Measurements from ENCODE around the gene SEZ6L2. TPM values are rescaled to one million over a fixed set of nuclear protein-coding genes. Genes with fewer than 3 reads are reported as not detected.
A peak's percentile ranks its signal among the peaks of the same experiment; 100 is the strongest.

Gene SEZ6L2
- total and polyA plus RNA-seq, 9 of the 15 experiments (the other 6 are each of a cell fraction or from before 2014, with no cell fraction given): 0.10 to 2.1 (median 0.72) TPM

DNA sequence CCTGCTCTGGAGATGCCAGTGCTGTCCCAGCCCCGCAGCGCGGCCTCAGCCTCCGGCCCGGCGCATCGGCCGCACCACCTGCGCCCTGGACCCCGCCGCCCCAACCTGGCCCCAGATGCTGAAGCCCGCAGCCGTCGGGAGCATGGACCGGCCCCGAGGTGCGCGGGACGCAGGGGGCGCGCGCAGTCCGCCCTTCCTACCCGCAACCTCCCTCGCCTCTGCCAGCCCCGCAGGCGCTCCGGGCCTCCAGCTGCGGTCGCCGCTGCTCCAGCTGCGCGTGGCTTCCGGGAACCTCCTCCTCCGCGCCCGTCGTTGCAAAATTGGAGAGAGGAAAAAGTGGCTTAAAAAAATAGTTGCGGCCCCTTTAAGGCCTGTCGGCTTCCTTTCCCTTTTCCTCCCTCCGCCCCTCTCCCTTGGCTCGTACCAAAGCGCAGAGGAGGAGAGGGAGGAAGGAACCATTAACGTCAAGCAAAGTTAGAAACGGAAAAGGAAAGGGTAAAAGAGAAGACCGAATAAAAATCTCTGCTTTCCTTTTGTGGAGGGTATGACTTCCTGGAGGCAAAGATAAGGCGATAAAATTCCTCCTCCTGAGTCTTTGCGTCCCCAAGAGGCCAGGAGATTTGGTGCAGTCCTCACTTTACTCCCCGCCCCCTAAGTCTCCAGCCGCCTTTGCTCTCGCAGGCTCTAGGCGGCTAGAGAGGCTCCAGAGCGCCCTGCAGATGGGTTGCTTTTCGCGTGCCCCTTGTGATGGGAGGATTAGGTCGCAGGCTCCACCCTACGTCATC lies 36.3 kb downstream of the SEZ6L2 start, which contains the start of gene CDIPT (continued):
- TF ChIP-seq ATF6 (CRISPR knock-in tag; IDR thresholded peaks at IDR 0.05) (no peak), HMG20A (CRISPR knock-in tag; conservative IDR thresholded peaks at IDR 0.05) (no peak), HDAC3 (IDR thresholded peaks at IDR 0.05; ENCODE audit: borderline replicate concordance, partially characterized antibody) (no peak), ELF2 (CRISPR knock-in tag; IDR thresholded peaks at IDR 0.05) (no peak), KDM1A (IDR thresholded peaks at IDR 0.05) (peak in 1 of 2 experiments; percentile 83; a peak in 3 of 4 replicates), MNT (conservative IDR thresholded peaks at IDR 0.05) (peak; percentile 73 to 87), TEAD1 (CRISPR knock-in tag; IDR thresholded peaks at IDR 0.05) (no peak), ZBTB8A (IDR thresholded peaks at IDR 0.05; ENCODE audit: partially characterized antibody) (no peak), UBTF (IDR thresholded peaks at IDR 0.05; ENCODE audit: borderline replicate concordance in 1 of 2, low read depth in 2 of 2, low read length in 2 of 2) (no peak; a peak in 2 of 4 replicates), ZNF830 (CRISPR knock-in tag; IDR thresholded peaks at IDR 0.05) (no peak), ZBTB12 (CRISPR knock-in tag; IDR thresholded peaks at IDR 0.05) (peak; percentile 69; the same call in 1 of the 2 replicates), ZNF444 (CRISPR knock-in tag; IDR thresholded peaks at IDR 0.05) (no peak), SUPT5H (IDR thresholded peaks at IDR 0.05) (no peak), ZNF583 (CRISPR knock-in tag; IDR thresholded peaks at IDR 0.05) (no peak), CHD2 (IDR thresholded peaks at IDR 0.05; ENCODE audit: low read depth, low read length) (no peak), PHB2 (IDR thresholded peaks at IDR 0.05; ENCODE audit: low read depth) (peak; percentile 22; the same call in 1 of the 2 replicates)
- TF ChIP-seq, protein P1, sequence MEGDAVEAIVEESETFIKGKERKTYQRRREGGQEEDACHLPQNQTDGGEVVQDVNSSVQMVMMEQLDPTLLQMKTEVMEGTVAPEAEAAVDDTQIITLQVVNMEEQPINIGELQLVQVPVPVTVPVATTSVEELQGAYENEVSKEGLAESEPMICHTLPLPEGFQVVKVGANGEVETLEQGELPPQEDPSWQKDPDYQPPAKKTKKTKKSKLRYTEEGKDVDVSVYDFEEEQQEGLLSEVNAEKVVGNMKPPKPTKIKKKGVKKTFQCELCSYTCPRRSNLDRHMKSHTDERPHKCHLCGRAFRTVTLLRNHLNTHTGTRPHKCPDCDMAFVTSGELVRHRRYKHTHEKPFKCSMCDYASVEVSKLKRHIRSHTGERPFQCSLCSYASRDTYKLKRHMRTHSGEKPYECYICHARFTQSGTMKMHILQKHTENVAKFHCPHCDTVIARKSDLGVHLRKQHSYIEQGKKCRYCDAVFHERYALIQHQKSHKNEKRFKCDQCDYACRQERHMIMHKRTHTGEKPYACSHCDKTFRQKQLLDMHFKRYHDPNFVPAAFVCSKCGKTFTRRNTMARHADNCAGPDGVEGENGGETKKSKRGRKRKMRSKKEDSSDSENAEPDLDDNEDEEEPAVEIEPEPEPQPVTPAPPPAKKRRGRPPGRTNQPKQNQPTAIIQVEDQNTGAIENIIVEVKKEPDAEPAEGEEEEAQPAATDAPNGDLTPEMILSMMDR (IDR thresholded peaks at IDR 0.05 in 2 of 3, conservative IDR thresholded peaks at IDR 0.05 in 1 of 3; ENCODE audit: insufficient read depth in 2 of 3, low read depth in 1 of 3, low read length in 3 of 3): peak; percentile 87 to 91 (median 90)

Measured in K562 (cell line).